MM.1S (cell line): ENCODE data around the gene FAM180B.
A peak's percentile ranks its signal among the peaks of the same experiment; 100 is the strongest.

ENCODE experiments used
- DNase-seq: peaks from one replicate; pipeline ENCODE4 v3.0.0-alpha.2; 2015
- H2AFZ ChIP-seq: fragments of 300-600 bp; sonication (generic); 2 replicates; pipeline ENCODE4 v1.6.0; 2016; ENCODE audit warnings: antibody characterized with exemption, low read length
- H3F3A ChIP-seq: fragments of 300-600 bp; sonication (generic); 2 replicates; pipeline ENCODE4 v1.6.1; 2016; ENCODE audit warnings: mild to moderate bottlenecking, antibody characterized with exemption, low read length, moderate library complexity, mixed read lengths; ENCODE audit not compliant: insufficient read depth
- H3K27ac ChIP-seq: fragments of 300-600 bp; sonication (generic); 2 replicates; pipeline ENCODE4 v1.5.1; 2016; ENCODE audit warnings: mild to moderate bottlenecking, low read length
- H3K27me3 ChIP-seq: fragments of 300-600 bp; sonication (generic); replicated peaks from 2 replicates; pipeline ENCODE4 v1.6.0; 2016; ENCODE audit warnings: low read length; ENCODE audit not compliant: insufficient read depth
- H3K36me3 ChIP-seq: fragments of 300-600 bp; sonication (generic); replicated peaks from 2 replicates; pipeline ENCODE4 v1.6.1; 2016; ENCODE audit warnings: mild to moderate bottlenecking, low read length, mixed read lengths; ENCODE audit not compliant: insufficient read depth
- H3K4me1 ChIP-seq: fragments of 300-600 bp; sonication (generic); 2 replicates; pipeline ENCODE4 v1.6.1; 2016; ENCODE audit warnings: low read length, mixed read lengths
- H3K4me2 ChIP-seq: fragments of 300-600 bp; sonication (generic); 2 replicates; pipeline ENCODE4 v1.6.0; 2016; ENCODE audit warnings: low read depth, low read length
- H3K4me3 ChIP-seq: fragments of 300-600 bp; sonication (generic); 2 replicates; pipeline ENCODE4 v1.5.1; 2016; ENCODE audit warnings: low read length, mixed read lengths
- H3K79me2 ChIP-seq: fragments of 300-600 bp; sonication (generic); 2 replicates; pipeline ENCODE4 v1.6.1; 2016; ENCODE audit warnings: mixed run types, low read length, mixed read lengths
- H3K9ac ChIP-seq: fragments of 300-600 bp; sonication (generic); 2 replicates; pipeline ENCODE4 v1.6.1; 2016; ENCODE audit warnings: low read length, mixed read lengths
- H3K9me2 ChIP-seq: fragments of 300-600 bp; sonication (generic); replicated peaks from 2 replicates; pipeline ENCODE4 v1.6.1; 2016; ENCODE audit warnings: mild to moderate bottlenecking, low read length, mixed read lengths; ENCODE audit not compliant: insufficient read depth
- H3K9me3 ChIP-seq: fragments of 300-600 bp; sonication (generic); replicated peaks from 2 replicates; pipeline ENCODE4 v1.6.1; 2016; ENCODE audit warnings: mild to moderate bottlenecking, low read length, mixed read lengths; ENCODE audit not compliant: insufficient read depth
- H4K20me1 ChIP-seq: fragments of 300-600 bp; sonication (generic); 2 replicates; pipeline ENCODE4 v1.6.1; 2016; ENCODE audit warnings: mild to moderate bottlenecking, low read length, moderate library complexity, mixed read lengths; ENCODE audit not compliant: insufficient read depth
- CTCF ChIP-seq: fragments of 300-600 bp; sonication (generic); IDR thresholded peaks from 2 replicates; pipeline ENCODE4 v1.5.1; 2016; ENCODE audit warnings: antibody characterized with exemption, low read length, mixed read lengths
- EZH2 ChIP-seq: fragments of 300-600 bp; sonication (generic); optimal IDR thresholded peaks from 2 replicates; pipeline ENCODE3; 2017; ENCODE audit warnings: low read depth, mild to moderate bottlenecking, antibody characterized with exemption, low read length, mixed read lengths
- EZH2phosphoT487 ChIP-seq: fragments of 300-600 bp; sonication (generic); IDR thresholded peaks from 2 replicates; pipeline ENCODE4 v1.6.1; 2018; ENCODE audit warnings: antibody characterized with exemption, low read length

FAM180B gene

GRCh38 chr11:47565340-47566148 lies 20.9 kb upstream of the FAM180B start, which contains the start of gene PTPMT1:
TSS of gene PTPMT1 (plus strand) at chr11:47565599. CDS start at chr11:47565623, 24 bp downstream.
- Histone ChIP-seq H3K9me2 (no peaks in the 10 kb centered on the region), H3F3A (no peaks in the 10 kb centered on the region), H3K9ac (peak within 1 kb of the TSS; percentile 92), H3K27ac (no peak within 1 kb of the TSS; the same call in 1 of the 2 replicates), H4K20me1 (no peaks in the 10 kb centered on the region), H3K36me3 (no peaks in the 10 kb centered on the region), H3K27me3 (no peaks in the 10 kb centered on the region), H3K4me2 (peak within 1 kb of the TSS; percentile 85), H3K79me2 (peaks cover 43% of the 10 kb centered on the region), H3K4me1 (peaks cover 8% of the 10 kb centered on the region; the same call in 1 of the 2 replicates), H3K9me3 (no peaks in the 10 kb centered on the region), H2AFZ (peak within 1 kb of the TSS; percentile 97), H3K4me3 (peak within 1 kb of the TSS; percentile 98)
- peak; percentile 66 for DNase-seq
- TF ChIP-seq CTCF (no peak), EZH2 (no peak), EZH2phosphoT487 (no peak)

GRCh38 chr11:47566149-47566698 lies 20.3 kb upstream of the FAM180B start:
- Histone ChIP-seq H3K27me3 (no peaks in the 10 kb centered on the region), H2AFZ (peak overlapping the region; percentile 97), H3K4me2 (peak overlapping the region; percentile 53), H3K4me1 (peaks cover 8% of the 10 kb centered on the region; the same call in 1 of the 2 replicates), H3K9me3 (no peaks in the 10 kb centered on the region), H4K20me1 (no peaks in the 10 kb centered on the region), H3K9ac (peak overlapping the region; percentile 92), H3K9me2 (no peaks in the 10 kb centered on the region), H3K27ac (no peak overlapping the region; the same call in 1 of the 2 replicates), H3F3A (no peaks in the 10 kb centered on the region), H3K79me2 (peaks cover 50% of the 10 kb centered on the region), H3K4me3 (peak overlapping the region; percentile 98), H3K36me3 (no peaks in the 10 kb centered on the region)
- peak; percentile 37 for DNase-seq
- TF ChIP-seq EZH2phosphoT487 (no peak), EZH2 (no peak), CTCF (no peak)

GRCh38 chr11:47569646-47570045 lies 16.8 kb upstream of the FAM180B start:
- H3K79me2 ChIP-seq = peaks cover 76% of the 10 kb centered on the region

More at GRCh38 chr11:47569646-47570045, 16.8 kb upstream of the FAM180B start:
- no peak overlapping the region for H3K27ac ChIP-seq
- no peaks in the 10 kb centered on the region for H3K9me3 ChIP-seq
- TF ChIP-seq EZH2 (no peak), EZH2phosphoT487 (no peak), CTCF (no peak)
- H3K4me1 ChIP-seq = peaks cover 8% of the 10 kb centered on the region; the same call in 1 of the 2 replicates
- no peaks in the 10 kb centered on the region for H3K9me2 ChIP-seq
- H3K9ac ChIP-seq = no peak overlapping the region
- DNase-seq = no peak
- H2AFZ ChIP-seq = no peak overlapping the region
- H3F3A ChIP-seq = no peaks in the 10 kb centered on the region
- no peak overlapping the region for H3K4me3 ChIP-seq
- H3K4me2 ChIP-seq = no peak overlapping the region
- H3K36me3 ChIP-seq = no peaks in the 10 kb centered on the region; the same call in 1 of the 2 replicates
- no peaks in the 10 kb centered on the region for H3K27me3 ChIP-seq
- no peaks in the 10 kb centered on the region for H4K20me1 ChIP-seq
